Stimulated activated CD4-positive, alpha-beta T cell treated with anti-CD3 and anti-CD28 coated beads, Interleukin-4, amount 100 ng/mL, for 1 hour (primary cell): ENCODE results near the gene ABCC3.

Experiments
- DNase-seq: peaks from one replicate; pipeline ENCODE4 v3.0.0-alpha.2; 2020

ABCC3 gene

DNA sequence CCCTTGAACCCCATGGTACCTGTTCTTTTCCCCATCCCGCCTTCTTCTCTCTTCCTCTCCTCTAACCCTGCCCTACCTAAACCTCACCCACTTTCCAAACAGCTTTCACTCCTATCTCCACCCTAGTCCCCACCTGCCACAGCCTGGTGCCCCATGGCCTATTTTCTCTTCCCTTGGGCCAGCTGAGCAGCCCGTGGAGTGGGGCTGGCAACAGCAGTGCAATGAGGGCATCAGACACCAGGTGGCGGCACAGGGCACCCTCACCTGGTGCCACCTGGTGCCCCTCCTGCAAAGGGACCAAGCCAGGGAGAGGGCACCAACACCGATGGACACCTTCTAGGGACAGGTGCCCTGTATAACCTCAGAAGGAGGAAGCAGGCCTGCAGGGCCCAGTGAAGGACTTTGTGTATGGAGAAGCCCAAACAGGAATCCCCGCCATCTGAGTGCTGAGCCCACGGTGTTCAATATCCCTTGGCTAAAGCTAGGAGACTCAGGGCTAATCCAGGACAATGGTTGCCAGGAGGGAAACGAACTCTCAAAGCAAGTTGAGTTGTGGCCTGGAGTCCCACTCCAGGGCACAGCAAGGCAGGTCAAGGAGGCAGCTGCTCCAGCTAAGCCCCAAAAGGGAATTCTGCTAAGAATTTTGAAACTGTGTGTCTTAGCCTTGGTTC is 4.0 kb upstream of the ABCC3 start:
- peak; percentile 65 for DNase-seq

DNA sequence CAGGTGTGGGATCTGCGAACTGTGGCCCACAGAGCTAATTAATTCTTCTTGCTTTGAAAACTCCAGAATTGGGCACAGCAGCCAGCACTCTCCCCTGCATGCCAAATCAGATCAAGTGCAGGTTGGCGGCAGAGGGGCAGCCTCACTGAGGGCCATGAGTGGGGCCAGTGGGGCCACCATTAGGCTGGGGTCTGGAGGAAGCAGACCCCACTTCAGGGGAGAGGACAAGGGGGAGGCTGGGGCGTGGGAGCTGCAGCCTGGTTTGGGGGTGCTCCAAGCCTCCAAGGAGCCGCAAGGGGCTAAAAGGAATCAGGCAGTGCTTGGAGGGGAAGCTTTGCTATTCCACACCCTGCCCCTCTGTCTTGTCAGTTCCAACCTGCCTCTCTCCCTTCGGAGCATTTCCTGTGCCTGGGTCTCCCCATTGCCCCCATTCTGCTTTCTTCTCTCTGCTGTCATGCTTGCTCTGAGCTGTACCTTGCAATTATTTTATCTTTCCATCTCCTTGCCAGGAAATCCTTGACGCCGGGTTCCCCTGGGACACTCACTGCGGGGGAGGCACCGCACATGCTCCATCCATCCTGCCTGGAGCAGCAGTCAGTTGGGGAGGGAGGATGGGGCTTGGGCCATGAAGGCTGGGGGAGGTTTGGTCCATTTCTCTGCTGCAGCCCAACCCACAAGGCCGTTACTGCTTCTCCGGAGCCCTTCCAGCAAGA is 3.3 kb upstream of the ABCC3 start:
- no peak for DNase-seq

DNA sequence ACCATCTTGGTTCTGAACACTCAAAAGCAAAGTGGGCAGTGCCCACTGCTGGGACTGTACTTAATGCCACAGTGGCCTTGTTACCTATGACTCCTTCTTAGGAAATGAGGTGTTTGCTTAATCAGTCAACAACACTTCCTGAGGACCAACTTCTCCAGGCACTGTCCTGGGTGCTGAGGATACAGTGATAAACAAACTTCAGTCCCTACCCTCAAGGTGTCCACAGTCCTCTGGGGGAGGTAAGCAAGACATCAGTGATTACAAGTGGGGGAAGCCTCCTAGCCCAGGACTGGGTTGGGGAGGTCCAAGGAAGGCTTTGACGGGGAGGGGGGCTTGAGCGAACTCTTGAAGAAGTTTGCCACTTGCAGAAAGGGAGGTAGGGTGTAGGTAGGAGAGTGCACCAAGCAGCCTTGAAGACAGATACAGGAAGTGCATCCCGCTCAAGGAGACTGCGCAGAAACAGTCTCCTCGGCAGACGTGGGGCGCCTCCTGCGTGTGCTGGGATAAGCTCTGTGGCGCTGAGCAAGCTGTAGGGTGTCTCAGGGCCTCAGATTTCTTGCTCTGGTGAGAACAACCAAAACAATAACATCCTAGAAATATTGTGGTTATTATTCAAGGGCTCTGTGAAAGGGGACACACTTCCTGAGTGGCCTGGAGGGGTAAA is 2.6 kb upstream of the ABCC3 start:
- no peak for DNase-seq

DNA sequence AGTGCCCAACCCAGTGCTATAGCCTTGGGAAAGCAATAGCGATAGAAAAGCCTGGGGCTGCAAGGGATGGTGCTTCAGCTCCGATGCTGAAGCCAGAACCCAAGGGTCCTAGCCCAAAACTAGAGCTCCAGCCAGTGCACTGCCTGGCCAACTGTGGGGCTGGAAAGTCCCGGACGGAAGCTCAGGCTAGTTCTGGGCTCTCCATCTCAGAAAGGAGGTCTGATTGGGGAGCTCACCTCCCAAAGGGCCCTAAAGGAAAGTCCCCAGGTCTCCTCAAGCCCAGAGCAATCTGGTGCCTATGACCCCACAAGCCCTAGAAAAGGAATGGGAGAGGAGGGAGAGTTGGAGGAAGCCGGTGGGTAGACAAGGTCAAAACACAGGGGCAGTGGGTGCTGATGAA is 2.0 kb upstream of the ABCC3 start:
- no peak for DNase-seq

DNA sequence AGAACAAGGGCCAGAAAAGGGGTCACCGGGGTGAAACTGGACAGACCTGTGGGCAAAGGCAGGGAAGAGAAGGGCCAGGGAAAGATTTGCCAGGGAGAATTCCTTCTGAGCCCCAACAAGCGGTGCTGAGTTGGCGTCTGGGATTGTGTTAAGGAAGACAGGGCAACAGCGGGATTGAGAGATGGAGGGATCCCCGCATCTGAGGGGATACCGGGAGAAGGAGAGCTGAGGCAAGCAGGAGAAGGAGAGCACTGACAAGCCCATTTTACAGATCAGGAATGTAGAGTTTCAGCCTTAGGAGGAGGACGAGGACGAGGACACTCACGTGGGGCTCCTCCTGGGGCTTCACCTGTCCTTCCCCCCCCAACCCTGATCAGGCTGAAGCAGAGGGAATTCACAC is 998 bp upstream of the ABCC3 start:
- no peak for DNase-seq

DNA sequence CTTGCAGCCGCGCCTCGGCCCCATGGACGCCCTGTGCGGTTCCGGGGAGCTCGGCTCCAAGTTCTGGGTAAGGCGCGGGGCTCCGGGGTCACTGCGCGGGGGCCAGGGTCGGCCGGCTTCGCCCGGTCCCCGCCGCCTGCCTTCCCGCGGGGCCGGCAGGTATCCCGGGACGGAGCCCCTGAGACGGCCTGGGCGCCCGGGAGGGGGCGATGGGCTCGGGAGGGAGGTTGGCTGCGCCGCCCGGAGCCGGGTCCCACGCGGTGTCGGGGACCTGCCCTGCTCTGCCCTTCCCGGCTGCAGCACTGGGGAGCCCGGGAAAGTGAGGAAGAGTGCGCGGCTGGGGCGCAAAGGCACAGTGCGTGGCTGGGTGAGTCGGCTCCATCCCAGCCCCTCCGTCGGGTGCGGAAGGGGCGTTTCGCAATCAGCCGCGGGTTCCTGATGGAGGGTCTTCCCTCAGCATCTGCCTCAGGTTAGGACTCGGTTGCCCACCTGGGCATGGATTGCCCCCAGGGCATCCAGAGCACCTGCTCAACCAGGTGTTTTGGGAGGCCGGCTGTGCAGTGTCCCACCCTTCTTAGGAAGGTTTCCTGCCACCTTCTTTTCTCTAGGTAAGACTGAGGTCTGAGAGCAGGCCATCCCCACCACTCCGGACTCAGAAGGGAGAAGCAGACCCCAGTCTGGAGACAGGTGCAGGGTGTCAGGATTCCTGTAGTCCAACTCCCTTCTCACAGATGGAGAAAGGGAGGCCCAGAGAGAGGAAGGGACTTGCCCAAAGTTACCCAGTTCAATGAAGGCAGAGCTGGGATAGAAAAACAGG is 442 bp downstream of the ABCC3 start:
- DNase-seq: no peak

DNA sequence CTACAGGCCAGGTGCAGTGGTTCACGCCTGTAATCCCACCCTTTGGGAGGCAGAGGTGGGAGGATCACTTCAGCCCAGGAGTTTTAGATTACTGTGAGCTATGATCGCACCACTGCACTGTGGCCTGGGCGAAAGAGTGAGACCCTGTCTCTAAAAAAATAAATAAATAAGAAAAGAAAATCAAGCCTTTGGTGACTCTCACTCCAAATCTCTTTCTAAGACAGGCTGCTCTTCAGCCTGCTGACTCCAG is 976 bp downstream of the ABCC3 start:
- no peak for DNase-seq

DNA sequence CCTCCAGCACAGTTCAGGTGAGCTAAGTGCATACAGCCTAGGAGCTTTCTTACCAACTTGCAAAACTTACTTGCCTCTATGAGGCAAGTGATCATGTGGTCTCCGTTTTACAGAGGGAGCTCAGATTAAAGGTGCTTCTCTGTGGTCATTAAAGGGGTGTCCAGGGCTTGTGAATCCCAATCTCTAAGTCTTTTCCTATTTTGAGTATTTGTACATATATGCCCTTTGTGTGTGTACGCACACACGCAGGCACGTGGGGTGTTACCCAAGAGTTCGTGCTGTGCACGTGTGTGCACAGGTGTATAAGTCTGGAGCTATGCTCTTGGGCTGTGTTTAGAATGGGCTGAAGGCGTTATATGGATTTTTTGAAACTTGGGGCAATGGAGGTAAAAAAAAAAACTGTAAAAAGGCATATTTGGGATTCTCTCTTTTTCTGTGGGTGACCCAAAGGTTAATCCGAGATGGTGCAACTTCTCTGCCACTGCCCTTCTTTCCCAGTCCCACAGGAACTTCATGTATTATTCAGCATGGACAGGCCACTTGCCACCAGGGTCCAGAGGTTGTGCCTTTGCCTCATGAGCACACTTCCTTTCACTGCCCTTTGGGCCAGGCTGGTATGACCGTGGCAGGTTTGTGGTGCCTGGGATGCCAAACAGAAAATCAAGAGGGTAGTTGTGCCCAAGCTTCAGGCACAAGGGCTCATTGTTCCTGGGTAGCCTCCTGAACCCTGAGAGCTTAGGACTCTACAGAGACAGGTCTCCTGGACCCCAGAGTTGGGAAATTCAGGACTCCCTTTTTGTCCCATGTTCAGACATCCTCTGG is 1.5 kb downstream of the ABCC3 start:
- DNase-seq: no peak

DNA sequence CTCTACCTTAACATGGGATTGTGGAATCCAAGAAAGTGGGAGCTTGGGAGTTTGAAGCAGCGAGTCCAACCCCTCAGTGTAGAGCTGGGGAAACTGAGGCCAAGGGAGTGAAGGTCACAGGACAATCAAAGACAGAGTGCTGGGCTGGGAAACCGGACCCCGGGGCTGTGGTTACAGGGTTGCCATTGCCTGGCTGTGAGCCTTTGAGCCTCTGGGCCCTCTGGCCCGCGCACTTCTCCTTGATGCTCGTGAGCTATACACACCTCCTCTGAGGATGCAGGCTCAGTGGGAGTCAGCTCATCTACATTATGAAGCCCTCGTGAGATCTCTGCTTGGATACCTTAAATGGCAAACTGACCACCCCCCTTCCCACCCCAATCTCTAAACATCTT is 2.1 kb downstream of the ABCC3 start:
- DNase-seq: no peak

DNA sequence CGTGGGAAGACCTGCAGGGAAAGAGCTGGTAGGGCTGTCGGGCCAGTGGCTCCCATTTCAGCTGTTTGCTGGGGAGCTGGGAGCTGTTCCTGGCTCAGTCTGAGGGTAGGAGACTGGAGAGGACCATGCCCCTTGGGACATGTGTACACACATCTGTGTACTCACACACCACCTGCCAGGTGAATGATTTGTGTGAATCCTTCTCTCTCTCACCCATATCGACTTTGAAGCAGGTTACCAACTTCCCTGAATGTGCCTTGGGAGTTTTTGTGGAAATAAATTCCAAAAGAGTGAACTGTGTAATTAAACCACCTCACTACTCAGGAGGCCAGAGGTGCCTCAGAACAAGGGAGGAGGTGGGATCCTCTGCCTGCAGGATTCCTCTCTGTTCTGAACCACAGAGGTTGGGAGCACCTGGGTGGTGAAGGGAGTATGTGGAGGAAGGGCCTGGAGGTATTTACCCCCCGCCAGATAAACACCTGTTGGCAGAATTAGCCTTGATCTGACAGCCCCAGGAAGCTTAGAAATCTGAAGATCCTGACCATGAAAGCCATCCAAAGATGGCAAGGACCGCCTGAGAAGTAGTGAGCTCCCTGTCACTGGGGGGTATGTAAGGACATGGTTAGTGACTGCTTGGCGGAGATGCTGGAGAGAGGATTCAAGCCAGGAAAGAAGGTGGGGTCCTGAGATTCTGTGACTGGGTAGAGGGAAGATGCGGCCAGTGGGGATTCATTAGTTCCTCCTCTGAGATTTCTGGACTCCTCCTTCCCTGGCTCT is 3.3 kb downstream of the ABCC3 start:
- no peak for DNase-seq

DNA sequence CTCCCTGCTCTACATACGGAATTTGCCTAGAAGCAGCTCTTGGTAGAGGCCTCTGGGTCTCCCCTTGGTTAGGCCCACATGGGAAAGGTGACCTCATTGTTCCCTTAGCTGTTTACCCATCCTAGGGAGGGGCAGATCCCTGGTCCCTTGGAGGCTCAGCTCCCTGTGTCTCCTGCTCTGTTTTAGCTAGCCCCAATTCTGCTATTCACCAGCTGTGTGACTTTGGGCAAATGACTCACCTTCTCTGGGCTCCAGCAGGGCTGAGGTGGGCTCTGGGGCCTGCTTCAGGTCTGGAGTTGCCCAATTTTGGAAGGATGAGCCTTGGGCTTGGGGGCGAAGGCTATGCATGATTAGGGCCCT is 3.9 kb downstream of the ABCC3 start:
- no peak for DNase-seq

DNA sequence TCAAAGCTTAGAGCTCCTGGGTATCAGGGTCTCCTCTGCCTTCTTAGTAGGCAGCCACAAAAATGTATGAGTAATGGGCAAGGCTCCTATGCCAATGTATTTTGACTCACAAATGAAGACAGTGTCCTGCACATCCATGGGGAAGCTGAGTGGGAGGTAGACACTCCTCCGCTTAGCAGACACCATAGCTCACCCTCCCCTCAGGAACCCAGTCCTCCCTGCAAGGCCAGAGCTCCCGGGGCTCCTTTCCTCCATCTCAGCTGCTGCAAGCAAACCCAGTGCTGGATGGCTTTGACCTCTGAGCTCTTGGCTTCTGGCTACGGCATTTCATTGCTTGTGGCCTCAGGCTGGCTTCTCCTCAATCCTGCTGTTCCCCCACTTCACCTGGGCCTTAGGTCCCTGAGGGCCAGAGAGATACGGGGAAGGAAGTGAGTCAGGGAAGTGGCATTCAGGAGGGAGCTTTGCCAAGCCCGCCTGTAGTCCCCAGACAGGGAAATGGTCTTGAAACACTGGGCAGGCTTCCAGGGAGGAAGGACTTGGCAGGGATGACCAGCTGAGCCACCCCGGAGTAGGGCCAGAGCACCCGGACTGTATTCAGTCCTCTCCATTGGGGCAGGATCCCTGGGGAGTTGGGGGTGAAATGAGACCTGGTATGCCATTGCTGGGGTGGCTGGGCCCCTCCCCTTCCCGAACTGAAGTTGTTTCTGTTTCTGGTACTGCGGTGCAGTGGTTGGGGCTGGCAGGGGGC is 4.5 kb downstream of the ABCC3 start:
- no peak for DNase-seq

DNA sequence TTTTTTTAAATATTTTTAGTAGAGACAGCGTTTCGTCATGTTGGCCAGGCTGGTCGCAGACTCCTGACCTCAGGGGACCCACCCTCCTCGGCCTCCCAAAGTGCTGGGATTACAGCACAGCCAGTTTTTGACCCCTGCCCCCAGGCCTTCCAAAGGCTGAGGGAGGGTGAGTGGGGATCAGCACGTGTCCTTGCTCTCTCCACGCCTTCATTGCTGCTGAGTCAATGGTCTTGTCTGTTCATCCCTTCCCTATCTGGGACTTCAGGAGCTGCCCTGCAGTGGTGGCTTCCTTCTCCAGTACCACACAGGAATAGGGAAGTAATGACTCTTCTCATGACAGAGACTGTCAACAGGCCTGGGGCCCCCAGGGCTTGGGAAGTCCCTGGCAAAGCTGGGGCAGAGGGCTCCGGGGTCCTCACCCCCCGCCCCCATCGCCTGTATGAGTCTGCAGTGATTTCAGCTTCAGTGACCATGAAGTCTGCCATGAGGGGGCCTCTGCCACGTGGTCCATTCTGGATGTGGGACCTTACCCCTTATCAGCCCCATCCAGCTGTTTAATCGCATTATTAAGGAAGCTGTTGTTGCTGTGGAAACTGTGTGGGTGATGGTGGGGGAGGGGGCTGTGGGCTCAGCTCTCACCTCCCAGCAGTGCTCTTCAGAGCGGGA is 6.1 kb downstream of the ABCC3 start:
- DNase-seq: no peak

DNA sequence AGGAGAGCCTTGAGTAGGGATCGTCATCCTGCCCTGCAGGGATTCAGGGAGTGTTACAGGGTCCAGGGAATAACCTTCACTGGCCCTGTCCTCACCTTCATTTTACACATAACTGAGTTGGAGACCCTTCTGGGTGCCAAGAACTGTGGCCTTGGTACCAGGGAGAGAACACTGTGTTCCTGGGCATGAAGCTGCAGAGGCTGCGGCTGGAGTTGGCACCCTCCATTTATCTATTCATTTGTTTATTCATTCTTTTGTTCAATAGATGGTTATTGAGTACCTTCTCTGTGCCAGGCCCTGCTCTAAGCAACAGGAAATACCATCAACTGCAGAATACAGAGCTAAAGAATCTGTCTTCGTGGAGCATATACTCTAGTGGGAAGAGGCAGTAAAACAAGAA is 6.7 kb downstream of the ABCC3 start:
- DNase-seq: no peak

DNA sequence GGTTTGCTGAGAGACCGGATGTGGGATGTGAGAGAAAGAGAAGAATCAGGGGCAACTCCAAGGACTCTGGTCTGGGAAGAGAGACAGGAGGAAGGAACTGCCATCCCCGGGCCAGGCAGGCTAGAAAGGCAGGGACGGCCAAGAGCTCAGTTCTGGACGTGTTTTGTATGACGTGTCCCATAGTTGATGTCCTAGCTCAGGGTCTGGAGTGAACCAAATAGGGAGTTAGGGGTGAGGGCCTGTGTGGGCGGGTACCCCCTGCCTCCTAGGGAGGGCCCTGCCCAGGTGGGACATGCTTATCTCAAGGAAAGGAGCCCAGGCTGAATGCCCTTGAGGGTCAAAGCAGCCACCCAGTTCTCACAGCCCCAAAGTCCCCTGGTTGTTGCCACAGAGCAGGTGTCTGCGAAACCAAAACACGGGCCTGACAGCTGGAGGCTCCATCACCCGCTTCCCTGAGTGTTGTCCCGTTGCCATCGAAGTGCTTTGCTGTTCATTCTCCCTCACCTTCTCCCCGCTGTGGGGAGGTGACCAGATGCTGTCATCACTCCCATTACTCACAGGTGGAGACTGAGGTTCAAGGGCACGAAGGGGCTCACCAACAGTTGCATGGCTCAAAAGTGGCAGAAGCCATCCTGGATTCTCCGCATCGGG is 7.5 kb downstream of the ABCC3 start:
- no peak for DNase-seq

DNA sequence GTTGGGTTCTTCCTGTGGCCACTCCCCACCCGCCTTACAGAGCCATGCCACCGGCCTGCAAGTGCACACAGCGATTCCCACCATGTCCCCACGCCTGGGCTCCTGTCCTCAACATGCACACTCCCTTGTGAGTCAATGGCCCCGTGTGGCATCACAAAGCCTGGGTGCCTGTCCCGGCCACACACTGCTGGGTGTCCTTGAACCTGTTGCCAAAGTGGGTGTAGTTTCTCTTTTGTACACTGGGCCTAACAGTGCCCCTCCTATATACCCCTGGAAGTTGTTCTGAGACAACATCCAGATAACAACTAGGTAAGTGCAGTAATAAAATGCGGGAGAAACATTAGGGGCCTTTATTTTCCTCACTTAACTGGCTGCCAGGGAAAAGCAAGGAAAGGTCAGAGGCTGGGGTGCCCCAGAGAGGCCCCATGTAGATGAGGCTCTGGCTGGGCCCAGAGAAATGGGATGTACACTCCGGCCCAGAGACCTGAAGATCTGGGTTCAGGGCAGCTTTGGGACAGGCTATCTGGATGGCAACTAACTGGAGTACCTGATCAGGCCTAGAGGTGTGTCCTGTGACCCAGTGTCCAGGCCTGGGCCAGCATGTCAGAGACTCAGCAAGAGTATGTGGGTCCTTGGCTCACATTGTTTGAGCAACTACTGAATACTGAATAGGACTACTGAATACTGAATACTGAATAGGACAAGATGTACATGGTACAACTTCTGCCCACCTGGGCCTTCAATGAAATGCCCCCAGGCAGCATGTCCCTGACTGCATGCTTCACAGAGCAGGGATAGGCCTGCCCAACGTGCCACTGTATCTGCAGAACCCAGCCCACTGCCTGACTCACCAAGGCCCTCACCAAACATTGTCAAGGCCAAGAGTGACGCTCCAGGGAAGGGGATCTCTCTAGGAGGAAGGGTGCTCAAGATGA is 8.3 kb downstream of the ABCC3 start:
- no peak for DNase-seq

DNA sequence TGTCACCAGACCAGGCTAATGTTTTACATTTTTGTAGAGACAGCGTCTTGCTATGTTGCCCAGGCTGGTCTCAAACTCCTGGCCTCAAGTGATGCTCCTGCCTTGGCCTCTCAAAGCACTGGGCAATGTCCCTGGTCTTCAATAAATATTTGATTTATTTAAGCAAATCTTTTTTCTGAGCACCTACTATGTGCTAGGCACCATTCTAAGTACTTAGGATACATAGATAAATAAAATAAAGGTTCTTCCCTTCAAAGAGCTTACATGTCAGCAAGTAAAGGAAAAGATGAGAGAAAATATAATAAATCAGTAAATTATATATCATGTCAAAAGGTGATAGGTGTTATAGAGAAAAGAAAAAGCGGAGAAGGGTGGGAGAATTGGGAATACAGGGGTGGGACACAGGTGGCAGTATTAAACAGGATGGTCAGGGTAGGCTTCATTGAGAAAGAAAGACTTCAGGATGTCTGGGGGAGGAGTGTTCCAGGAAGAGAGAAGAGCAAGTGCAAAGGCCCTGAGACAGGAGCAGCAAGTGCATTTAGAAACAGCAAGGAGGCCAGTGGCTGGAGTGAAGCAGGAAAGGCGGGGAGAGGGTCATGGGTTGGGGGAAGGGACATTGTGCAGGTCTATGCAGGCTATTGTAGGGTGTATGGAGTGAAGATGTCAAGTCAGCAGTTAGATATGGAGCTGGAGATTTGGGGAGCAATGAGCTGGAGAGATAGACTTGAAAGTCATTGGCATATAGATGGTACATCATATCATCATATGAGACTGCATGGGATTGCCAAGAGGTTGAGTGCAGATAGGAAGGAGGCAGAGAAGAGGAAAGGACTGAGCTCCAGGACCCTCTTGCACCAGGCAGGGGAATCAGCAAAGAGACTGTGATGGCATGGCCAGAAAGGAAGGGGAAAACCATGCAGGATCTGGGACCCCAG is 11.3 kb downstream of the ABCC3 start:
- no peak for DNase-seq

DNA sequence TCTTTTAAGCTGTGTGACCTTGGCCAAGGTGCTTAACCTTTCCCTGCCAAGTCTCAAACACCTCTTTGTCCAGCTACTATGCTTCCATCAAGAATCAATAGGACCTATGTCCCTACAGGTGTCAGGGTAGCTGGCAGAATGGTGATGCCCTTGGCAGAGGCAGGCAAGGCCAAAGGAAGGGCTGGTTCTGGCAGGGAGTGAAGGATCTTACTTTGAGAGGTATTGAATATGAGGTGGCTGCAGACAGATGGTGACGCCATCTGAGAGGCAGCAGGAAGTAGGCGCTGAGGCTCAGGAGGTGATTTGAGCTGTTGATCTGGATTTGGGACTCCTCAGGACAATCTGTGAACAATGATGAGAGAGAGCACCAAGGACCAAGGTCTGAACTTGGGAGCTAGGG is 12.5 kb downstream of the ABCC3 start:
- DNase-seq: no peak
